Fibroblast of the conjunctiva (primary cell): ENCODE data around the gene CROCC2.

Source experiments
- DNase-seq: peaks from one replicate; pipeline ENCODE4 v3.0.0-alpha.2; 2010; ENCODE audit warnings: low read depth

Gene CROCC2

GRCh38 chr2:240891492-240892340 lies 14.4 kb upstream of the CROCC2 start:
- DNase-seq: no peak

DNA sequence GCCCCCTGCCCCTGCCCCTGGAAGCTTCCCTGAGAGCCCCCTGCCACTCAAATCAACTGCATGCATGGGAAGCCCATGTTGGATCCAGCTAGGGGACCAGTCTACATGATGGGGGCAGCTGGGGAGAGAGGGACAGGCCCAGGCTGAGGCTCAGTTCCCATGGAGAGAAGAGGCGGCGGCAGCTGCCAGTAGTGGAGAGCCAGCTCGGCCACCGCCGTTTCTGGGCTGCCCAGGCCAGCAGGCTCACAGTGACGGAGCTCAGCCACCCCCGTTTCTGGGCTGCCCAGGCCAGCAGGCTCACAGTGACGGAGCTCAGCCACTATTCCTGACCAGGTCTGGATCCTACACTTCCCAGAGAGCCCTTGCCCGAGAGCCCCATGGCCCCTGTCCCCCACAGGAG lies 13.8 kb upstream of the CROCC2 start:
- no peak for DNase-seq

- no peak for DNase-seq
Observed at GRCh38 chr2:240892925-240893324, 13.2 kb upstream of the CROCC2 start.

DNA sequence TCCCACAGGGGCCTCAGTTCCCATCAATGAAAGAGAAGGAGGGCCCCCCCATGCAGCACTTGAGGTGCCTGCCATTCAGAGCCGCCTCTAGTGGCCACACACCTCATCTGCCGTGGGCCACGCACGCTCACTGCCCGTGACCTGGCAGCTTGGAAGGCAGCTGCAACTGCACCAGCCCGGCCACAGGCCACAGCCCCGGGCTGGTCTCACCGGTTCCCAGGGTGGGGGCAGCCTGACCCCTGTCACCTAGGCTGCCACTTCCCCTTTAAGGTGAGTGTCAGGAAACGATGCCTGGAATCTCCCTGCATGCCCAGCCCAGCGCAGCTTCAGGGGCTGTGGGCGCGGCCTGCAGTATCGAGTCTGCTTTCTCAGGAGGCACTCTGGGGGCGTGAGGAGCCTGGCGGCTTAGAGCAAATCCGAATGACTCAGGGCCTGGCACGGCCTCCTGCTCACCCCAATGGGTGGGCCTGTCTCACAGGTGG lies 12.7 kb upstream of the CROCC2 start:
- peak; percentile 32 for DNase-seq

GRCh38 chr2:240894006-240894405 lies 12.1 kb upstream of the CROCC2 start:
- no peak for DNase-seq

GRCh38 chr2:240894836-240895558 lies 11.1 kb upstream of the CROCC2 start:
- no peak for DNase-seq

DNA sequence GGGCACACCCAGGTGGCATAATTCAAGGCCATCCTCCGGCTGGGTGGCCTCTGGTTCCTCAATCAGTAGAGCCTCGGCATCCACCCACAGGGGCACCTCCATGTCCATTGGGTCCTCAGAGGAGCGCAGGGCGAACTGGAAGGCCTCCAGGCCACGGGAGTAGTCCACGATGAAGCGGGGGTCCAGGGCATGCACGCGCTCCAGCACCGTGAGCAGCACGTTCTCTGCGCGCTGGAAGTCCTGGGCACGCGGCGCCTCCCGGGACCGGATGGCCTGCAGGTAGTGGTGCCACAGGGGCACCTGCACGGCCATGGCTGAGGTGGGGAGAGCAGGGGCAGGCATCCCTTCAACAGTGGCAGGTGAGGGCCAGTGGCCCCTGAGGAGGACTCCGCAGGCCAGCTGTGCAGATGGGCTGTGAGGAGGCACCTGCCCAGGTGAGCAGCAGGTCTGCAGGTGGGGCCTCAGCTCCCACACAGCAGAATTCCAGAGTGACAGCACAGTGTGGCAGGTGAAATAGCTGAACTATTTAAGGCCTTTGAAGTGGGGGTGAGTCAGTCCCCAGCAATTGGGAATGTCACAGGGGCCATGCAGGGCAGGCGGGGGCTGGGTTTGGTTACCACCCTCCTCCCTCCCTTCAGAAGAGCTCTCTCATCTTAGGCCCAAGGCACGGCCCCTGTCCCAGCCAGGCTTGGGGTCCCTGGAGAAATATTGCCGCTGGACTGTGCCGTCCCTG lies 10.3 kb upstream of the CROCC2 start, which contains the start of gene MAB21L4:
Gene MAB21L4, minus strand, starts transcription at position 501 of the 733 bp plus-strand sequence. Its CDS starts 159 bp downstream, at position 342.
- DNase-seq: no peak

DNA sequence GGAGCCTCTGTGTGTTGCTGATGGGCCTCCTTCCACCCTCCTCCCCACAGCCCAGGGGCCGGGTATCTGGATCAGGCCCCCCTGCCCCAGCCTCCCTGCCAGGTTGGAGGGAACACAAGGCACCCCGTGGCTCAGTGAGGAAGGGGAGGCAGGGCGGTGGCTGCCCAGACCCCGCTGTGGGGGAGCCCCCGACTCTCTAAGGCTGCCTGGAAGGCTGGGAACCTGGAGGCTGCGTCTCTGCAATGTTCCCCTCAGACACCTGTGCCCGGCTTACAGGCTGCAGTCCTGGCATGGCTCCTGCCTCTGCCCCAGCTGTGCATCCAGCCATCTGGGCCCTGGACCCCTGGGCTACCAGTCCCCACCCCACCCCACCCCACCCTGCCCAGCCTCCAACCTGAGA lies 9.7 kb upstream of the CROCC2 start:
- DNase-seq: no peak

DNA sequence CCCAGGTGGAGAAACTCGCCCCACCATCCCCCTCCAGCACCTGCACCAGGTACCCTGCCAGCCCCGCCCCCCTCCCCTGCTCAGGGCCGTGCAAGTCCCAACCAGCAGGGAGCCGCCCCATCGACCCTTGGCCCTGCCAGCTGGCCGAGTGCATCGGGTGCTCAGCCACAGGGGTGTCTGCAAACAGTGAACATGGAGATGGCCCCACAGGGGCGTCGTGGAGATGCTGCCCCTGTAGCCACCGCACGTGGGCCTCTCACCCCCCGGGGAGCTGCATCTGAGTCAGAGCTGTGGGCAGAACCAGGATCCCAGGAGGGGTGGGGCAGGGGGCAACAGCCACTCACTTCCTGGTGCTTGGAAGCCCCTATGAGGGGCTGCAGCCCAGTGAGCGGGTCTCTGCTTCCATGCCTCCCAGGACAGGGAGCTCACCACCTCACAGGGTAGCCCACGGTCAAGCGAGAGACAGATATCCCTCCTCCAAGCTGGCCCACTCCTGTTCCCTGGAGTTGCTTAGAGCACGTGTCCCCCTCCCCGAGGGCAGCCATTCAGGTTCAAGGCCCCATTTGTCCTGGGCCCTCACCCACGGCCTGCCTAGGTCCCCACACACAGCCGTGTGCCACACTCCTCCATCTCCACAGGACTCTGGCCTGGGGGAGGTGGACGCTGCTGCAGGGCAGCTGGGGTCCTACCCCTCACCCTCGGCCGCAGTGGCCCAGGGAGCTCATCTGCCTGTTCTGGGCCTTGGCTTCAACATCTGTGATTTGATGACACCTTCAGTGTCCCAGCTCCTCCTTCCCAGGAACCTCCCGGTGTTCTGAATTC lies 9.1 kb upstream of the CROCC2 start:
- DNase-seq: no peak

- DNase-seq: no peak
Observed at GRCh38 chr2:240898108-240898730, 7.9 kb upstream of the CROCC2 start.

GRCh38 chr2:240898731-240899467 lies 7.2 kb upstream of the CROCC2 start:
- no peak for DNase-seq

DNA sequence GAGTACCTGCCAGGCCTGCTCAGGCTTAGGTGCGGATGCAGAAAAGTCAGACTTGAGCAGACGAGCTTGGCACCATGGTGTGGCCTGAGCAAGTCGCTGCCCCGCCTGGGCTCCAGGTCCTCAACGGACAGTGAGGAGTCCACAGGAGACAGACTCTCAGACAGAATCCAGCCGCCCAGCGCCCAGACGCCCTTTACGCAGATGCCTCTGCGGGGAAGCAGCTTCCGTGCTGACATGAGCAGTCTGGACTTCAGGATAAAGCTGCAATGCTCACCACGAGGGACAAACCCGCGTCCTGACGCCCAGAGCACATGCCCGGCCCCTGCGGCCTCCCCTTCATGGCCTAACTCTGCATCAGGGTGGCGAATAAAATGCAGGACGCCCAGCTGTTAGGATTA lies 6.7 kb upstream of the CROCC2 start:
- no peak for DNase-seq

DNA sequence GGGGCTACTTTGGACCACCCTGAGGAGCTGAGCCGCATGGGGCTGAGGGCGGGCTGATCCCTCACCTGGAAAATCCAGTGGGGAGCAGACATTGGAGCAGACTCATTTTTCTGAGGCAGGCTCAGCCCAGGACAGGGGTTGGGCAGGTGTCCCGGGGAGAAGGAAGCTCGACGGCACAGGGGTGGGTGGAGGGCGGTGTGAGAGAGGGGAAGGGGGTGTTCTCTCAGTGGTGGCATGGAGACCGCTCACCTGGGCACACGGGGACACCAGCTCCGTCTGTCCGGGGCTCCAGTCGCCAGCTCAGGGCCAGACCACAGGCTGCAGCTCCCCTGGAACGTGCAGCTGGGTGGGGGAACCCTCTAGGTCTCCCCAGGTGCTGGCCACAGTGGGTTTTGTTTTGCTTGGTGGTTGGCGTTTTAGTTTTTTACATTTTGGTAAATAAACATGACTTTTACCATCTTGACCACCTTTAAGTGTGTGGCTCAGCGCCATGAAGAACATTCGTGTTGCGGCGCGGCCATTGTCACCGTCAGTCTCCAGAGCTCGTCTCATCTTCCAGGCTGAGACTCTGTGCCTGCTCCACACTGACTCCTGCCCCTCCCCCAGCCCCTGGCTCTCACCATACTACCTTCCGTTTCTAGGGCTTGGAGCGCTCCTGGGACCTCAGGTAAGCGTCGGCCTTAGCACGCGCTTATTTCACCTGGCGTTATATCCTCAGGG lies 5.8 kb upstream of the CROCC2 start:
- no peak for DNase-seq

GRCh38 chr2:240901986-240902614 lies 4.0 kb upstream of the CROCC2 start:
- DNase-seq: no peak

GRCh38 chr2:240902615-240903041 lies 3.5 kb upstream of the CROCC2 start:
- DNase-seq: no peak

DNA sequence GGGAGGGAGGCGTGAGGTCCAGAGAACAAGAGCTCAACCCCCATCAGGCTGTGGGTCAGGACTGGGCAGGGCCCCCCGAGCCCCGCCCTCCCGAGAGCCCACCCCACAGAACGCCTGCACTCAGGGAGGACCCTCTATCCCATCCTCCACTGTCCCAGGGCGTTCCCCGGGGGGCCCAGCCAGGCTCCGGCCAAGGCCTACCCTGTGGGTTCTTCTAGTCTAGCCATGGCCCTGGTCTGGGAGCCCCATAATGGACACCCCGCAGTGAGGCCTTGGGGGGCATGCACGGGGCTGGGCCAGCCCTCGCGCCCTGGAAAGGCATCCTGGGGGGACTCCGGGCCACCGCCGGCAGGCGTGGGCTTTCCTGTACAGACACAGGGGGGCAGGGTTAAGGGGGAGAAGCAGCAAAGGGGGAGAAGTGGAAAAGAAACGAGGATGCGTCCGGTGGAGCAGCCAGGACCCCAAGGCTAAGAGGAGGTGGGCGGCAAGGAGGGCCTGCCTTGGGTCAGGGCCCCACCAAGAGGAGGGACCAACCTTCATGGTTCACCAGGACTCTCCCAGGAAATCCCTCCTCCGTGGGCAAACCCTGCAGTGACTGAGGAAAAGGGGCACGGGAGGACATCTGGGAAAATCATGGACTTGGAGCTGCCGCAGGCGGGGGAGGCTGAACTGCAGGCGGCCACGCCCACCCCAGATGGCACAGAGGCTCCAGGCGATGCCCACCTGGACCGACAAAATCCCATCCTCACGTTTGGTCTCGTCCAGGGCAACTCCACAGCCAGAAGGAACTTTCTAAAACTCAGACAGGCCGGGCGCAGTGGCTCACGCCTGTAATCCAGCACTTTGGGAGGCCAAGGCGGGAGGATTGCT lies 2.7 kb upstream of the CROCC2 start:
- DNase-seq: no peak

DNA sequence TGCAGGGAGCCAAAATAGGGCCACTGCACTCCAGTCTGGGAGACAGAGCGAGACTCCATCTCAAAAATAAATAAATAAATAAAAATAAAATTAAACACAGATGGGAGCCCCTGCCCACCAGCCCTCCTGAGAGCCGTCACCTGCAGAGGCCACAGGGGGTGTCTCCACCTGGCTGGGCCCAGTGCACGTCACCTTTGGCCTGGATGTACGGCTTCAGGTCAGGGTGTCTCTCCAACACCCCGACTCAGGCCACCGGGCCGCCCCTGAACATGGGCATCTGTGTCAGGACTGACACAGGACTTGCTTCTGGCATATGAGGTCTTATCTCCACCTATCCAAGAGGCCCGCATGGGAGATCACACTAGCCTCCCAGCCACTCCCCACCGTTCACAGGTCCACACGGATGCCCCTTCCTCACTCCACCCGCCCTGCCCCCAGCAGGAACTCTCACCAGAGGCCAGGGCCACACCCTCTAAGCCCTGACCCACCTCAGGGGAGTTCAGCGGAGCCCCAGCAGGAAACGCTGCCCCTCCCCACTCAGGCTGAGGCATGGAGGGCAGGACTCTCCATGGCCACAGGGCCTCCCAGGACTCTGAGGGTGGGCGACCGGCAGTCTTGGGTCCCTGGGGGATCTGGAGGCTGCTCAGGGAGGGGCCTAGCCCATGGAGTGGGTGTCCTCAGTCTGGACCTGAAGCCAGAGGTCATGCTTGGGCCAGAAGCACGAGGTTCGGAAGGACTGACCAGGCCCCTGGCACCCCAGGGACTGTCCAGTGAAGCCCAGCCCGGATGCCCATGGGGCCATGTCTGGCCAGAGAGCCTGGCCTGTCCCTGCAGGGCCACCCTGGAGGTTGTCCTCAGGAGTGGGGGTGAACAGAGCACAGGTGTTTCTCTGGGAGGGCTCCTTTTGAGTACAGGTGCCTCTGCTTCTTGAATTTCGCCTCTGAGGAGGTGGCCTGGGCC lies 1.6 kb upstream of the CROCC2 start:
- DNase-seq: no peak
